Measurements from ENCODE around the gene NR4A3.

The NR4A3 gene

DNA sequence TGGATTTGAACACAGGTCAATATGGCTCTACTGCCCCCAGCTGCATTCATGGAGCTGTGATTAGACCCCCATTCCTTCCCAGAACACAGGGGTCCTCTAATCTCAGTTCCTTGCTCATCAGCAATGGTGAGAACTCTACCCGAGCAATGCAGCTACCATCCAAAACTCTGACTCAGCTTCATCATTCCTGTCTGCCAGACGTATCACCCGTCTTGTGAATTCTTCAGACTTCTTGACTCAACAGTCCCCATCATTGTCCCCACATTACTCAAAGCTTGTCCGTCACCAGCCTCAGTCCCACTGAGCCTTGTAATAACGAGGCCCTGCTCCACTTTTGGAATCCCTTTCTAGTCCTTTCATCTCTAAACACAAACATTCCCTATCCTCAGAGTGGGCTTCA lies 48.4 kb downstream of the NR4A3 start:
- no peaks in the 10 kb centered on the region for H3K4me1 Mint-ChIP-seq
- no peak overlapping the region for H3K4me3 Mint-ChIP-seq
- no peak overlapping the region for H3K27ac Mint-ChIP-seq
- no peaks in the 10 kb centered on the region for H3K9me3 Mint-ChIP-seq
- no peaks in the 10 kb centered on the region for H3K36me3 Mint-ChIP-seq
- peaks cover 1% of the 10 kb centered on the region for H3K27me3 Mint-ChIP-seq

DNA sequence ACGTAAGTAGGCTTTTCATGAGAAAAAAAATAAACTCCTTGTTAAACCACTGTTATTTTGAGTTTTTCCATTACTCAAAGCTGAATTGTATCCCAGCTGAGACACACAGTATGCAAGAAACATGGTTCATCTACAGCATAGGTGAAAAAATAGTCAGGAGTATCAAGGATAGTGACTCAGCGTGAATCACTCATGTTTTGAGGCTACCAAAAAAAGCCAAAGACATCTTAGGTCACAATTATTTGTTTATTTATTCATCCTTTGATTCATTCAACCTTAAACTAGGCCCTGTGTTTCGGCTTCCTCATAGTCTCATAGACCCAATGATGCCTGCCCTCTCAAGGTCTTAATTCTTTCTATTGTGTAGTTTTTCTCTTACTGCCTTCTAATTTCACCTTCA lies 51.8 kb downstream of the NR4A3 start:
- Mint-ChIP-seq H3K27ac (no peak overlapping the region), H3K4me1 (no peaks in the 10 kb centered on the region)

DNA sequence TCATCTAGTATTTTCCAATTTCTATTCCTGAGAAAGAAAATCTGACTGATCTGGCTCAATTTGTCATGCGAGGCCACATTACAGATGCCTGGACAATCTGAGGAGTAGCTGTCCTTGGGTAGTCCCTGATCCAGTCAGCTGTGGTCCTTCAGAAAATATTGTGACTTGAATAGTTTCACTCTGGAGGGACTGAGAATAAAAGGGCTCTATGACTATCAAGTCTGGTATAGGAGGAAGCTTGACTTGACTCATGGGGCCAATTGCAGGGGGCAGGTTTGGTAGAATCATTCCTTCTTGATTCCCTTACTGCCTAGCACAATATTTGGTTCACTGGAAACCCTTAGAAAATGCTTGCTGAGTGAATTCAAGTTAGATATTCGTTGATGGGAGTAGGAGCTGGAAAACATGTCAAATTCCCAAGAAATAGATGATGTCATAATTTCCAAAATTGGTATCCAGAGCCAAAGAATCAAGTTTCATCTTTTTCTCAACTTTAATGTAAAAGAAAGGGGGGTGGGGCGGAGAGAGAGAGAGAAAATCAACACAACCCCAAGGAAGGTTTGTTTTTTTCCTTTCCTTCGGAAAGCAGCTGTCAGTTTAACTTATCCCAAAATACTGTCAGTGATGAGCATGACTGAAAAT lies 52.4 kb downstream of the NR4A3 start:
- peaks cover 4% of the 10 kb centered on the region for H3K27me3 Mint-ChIP-seq
- H3K4me1 Mint-ChIP-seq, result no peaks in the 10 kb centered on the region
- H3K9me3 Mint-ChIP-seq, result no peaks in the 10 kb centered on the region
- peaks cover 3% of the 10 kb centered on the region for H3K36me3 Mint-ChIP-seq
- no peak overlapping the region for H3K4me3 Mint-ChIP-seq
- H3K27ac Mint-ChIP-seq, result no peak overlapping the region

More for the DNA sequence above, 51.8 kb downstream of the NR4A3 start:
- H3K27me3 Mint-ChIP-seq, result peaks cover 4% of the 10 kb centered on the region
- H3K9me3 Mint-ChIP-seq, result no peaks in the 10 kb centered on the region
- no peak overlapping the region for H3K4me3 Mint-ChIP-seq
- peaks cover 3% of the 10 kb centered on the region for H3K36me3 Mint-ChIP-seq

DNA sequence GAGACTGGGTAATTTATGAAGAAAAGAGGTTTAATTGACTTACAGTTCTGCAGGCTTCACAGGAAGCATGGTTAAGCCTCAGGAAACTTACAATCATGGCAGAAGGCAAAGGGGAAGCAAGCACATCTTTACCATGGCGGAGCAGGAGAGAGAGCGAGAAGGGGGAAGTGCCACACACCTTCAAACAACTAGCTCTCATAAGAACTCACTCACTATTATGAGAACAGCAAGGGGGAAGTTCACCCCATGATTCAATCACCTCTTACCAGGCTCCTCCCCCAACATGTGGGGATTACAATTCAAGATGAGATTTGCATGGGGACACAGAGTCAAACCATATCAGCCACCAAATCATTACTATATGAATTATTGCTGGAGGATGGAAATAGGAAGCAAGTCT lies 54.5 kb downstream of the NR4A3 start:
- H3K27me3 Mint-ChIP-seq, result peaks cover 4% of the 10 kb centered on the region
- H3K9me3 Mint-ChIP-seq, result no peaks in the 10 kb centered on the region
- H3K36me3 Mint-ChIP-seq, result peaks cover 6% of the 10 kb centered on the region
- H3K4me1 Mint-ChIP-seq, result no peaks in the 10 kb centered on the region
- no peak overlapping the region for H3K27ac Mint-ChIP-seq
- H3K4me3 Mint-ChIP-seq, result no peak overlapping the region

- H3K36me3 Mint-ChIP-seq, result peaks cover 7% of the 10 kb centered on the region
- no peak overlapping the region for H3K27ac Mint-ChIP-seq
- H3K4me1 Mint-ChIP-seq, result no peaks in the 10 kb centered on the region
- no peaks in the 10 kb centered on the region for H3K9me3 Mint-ChIP-seq
- H3K4me3 Mint-ChIP-seq, result no peak overlapping the region
- peaks cover 4% of the 10 kb centered on the region for H3K27me3 Mint-ChIP-seq
These were observed 57.0 kb downstream of the NR4A3 start for GRCh38 chr9:99878651-99879050.

- Mint-ChIP-seq H3K4me3 (no peak overlapping the region), H3K27ac (no peak overlapping the region), H3K9me3 (no peaks in the 10 kb centered on the region), H3K4me1 (no peaks in the 10 kb centered on the region), H3K27me3 (no peaks in the 10 kb centered on the region), H3K36me3 (peaks cover 4% of the 10 kb centered on the region)
These were observed 60.1 kb downstream of the NR4A3 start for GRCh38 chr9:99881769-99882168.

DNA sequence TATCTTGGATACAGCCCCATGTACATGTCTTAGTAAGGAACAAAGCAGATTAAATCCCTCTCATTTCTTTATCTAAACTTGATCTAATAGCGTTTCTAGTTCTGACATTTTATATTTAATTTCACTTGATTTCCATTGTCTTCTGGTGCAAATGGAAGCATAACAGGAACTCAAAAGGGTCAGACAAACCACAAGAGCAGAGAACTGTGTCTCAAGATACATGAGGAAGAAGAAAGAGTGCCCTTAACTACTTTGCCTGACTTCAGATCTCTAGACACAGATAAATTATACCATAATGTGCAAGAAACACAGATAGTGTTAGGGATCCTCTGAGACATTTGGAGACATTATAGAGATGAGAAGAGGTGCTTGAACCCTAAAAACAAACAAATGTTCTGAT lies 64.1 kb downstream of the NR4A3 start:
- peaks cover 3% of the 10 kb centered on the region for H3K36me3 Mint-ChIP-seq
- no peak overlapping the region for H3K4me3 Mint-ChIP-seq
- no peak overlapping the region for H3K27ac Mint-ChIP-seq
- no peaks in the 10 kb centered on the region for H3K9me3 Mint-ChIP-seq
- H3K4me1 Mint-ChIP-seq, result no peaks in the 10 kb centered on the region
- H3K27me3 Mint-ChIP-seq, result no peaks in the 10 kb centered on the region

- peaks cover 2% of the 10 kb centered on the region for H3K36me3 Mint-ChIP-seq
- no peak overlapping the region for H3K27ac Mint-ChIP-seq
These were observed 67.4 kb downstream of the NR4A3 start for GRCh38 chr9:99889120-99889519.

GRCh38 chr9:99894826-99895225 lies 73.1 kb downstream of the NR4A3 start:
- H3K9me3 Mint-ChIP-seq, result no peaks in the 10 kb centered on the region
- H3K27me3 Mint-ChIP-seq, result no peaks in the 10 kb centered on the region
- H3K27ac Mint-ChIP-seq, result no peak overlapping the region
- H3K4me3 Mint-ChIP-seq, result no peak overlapping the region
- peaks cover 2% of the 10 kb centered on the region for H3K36me3 Mint-ChIP-seq
- H3K4me1 Mint-ChIP-seq, result no peaks in the 10 kb centered on the region

More at GRCh38 chr9:99889120-99889519, 67.4 kb downstream of the NR4A3 start:
- no peaks in the 10 kb centered on the region for H3K27me3 Mint-ChIP-seq
- H3K9me3 Mint-ChIP-seq, result no peaks in the 10 kb centered on the region
- H3K4me1 Mint-ChIP-seq, result no peaks in the 10 kb centered on the region
- H3K4me3 Mint-ChIP-seq, result no peak overlapping the region

DNA sequence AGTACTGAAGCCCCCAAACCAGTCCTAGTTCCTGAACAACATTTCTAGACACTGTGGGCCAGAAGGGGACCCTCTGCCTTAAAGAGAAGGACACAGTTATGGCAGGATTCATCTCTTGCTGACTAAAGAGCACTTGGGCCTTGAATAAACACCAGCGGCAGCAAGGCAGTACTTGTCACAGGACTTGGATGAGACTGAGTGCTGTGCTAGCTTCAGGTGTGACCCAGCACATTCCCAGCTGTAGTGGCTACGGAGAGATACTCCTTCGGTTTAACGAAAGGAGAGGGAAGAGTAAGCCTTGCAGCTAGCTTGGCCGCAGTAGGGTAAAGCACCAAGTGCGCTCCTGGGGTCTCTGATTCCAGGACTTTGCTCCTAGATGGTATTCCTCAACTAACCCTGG lies 73.8 kb downstream of the NR4A3 start:
- Mint-ChIP-seq H3K4me1 (no peaks in the 10 kb centered on the region), H3K27ac (no peak overlapping the region), H3K36me3 (peaks cover 2% of the 10 kb centered on the region), H3K9me3 (no peaks in the 10 kb centered on the region), H3K27me3 (no peaks in the 10 kb centered on the region), H3K4me3 (no peak overlapping the region)

- Mint-ChIP-seq H3K36me3 (peaks cover 2% of the 10 kb centered on the region), H3K4me1 (no peaks in the 10 kb centered on the region), H3K27me3 (no peaks in the 10 kb centered on the region), H3K9me3 (no peaks in the 10 kb centered on the region), H3K4me3 (no peak overlapping the region), H3K27ac (no peak overlapping the region)
These were observed 74.4 kb downstream of the NR4A3 start for GRCh38 chr9:99896119-99896518.

GRCh38 chr9:99903393-99903792 lies 81.7 kb downstream of the NR4A3 start:
- Mint-ChIP-seq H3K36me3 (no peaks in the 10 kb centered on the region), H3K27ac (no peak overlapping the region), H3K9me3 (no peaks in the 10 kb centered on the region), H3K4me3 (no peak overlapping the region), H3K4me1 (peaks cover 16% of the 10 kb centered on the region), H3K27me3 (no peaks in the 10 kb centered on the region)

GRCh38 chr9:99905833-99906402 lies 84.2 kb downstream of the NR4A3 start:
- Mint-ChIP-seq H3K4me1 (peaks cover 32% of the 10 kb centered on the region), H3K36me3 (peaks cover 2% of the 10 kb centered on the region), H3K27ac (peak overlapping the region; percentile 91), H3K4me3 (peak overlapping the region; percentile 96), H3K9me3 (no peaks in the 10 kb centered on the region), H3K27me3 (no peaks in the 10 kb centered on the region)

GRCh38 chr9:99906403-99907207 lies 84.9 kb downstream of the NR4A3 start, which contains the start of gene STX17:
TSS of gene STX17 (plus strand) at chr9:99906654. CDS start at chr9:99915240, 8,586 bp downstream.
- H3K36me3 Mint-ChIP-seq, result peaks cover 4% of the 10 kb centered on the region
- H3K4me3 Mint-ChIP-seq, result peak within 1 kb of the TSS; percentile 96
- H3K4me1 Mint-ChIP-seq, result peaks cover 32% of the 10 kb centered on the region
- no peaks in the 10 kb centered on the region for H3K27me3 Mint-ChIP-seq
- peak within 1 kb of the TSS; percentile 98 for H3K27ac Mint-ChIP-seq
- H3K9me3 Mint-ChIP-seq, result no peaks in the 10 kb centered on the region

- H3K9me3 Mint-ChIP-seq, result no peaks in the 10 kb centered on the region
- peak overlapping the region; percentile 98 for H3K27ac Mint-ChIP-seq
- peak overlapping the region; percentile 96 for H3K4me3 Mint-ChIP-seq
- no peaks in the 10 kb centered on the region for H3K27me3 Mint-ChIP-seq
- H3K4me1 Mint-ChIP-seq, result peaks cover 33% of the 10 kb centered on the region
- peaks cover 4% of the 10 kb centered on the region for H3K36me3 Mint-ChIP-seq
These were observed 85.5 kb downstream of the NR4A3 start for GRCh38 chr9:99907208-99907532.

DNA sequence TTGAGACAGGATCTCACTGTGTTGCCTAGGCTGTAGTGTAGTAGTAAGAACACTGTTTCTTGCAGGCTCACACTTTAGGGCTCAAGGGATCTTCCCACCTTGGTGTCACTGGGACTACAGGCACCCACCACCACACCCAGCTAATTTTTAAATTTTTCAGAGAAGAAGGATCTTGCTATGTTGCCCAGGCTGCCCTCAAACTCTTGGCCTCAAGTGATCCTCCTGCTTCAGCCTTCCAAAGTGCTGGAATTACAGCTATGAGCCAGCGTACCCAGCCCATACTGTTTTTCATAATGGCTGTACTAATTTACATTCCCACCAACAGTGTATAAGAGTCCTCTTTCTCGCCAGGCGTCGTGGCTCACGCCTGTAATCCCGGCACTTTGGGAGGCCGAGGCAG lies 89.9 kb downstream of the NR4A3 start:
- Mint-ChIP-seq H3K27me3 (no peaks in the 10 kb centered on the region), H3K4me1 (peaks cover 45% of the 10 kb centered on the region), H3K4me3 (no peak overlapping the region), H3K27ac (no peak overlapping the region), H3K36me3 (peaks cover 7% of the 10 kb centered on the region), H3K9me3 (no peaks in the 10 kb centered on the region)
